ENCODE results near the gene EIF1.
"Not testable (repeated sequence)": the region's sequence is repeated elsewhere in the genome, so short reads cannot be mapped to it uniquely, and the experiment has no call there.

EIF1 gene

DNA sequence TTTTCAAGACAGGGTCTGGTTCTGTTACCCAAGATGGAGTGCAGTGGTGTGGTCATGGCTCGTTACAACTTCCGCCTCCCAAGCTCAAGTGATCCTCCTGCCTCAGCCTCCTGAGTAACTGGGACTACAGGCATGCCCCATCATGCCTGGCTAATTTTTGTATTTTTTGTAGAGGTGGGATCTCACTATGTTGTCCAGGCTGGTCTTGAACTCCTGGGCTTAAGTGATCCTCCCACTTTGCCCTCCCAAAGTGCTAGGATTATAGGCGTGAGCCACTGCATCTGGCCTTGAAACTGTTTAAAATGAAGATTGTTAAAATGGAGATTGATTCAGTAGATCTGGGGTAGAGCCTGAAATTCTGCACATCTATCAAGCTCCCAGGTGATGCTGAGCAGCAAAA is 12.2 kb downstream of the EIF1 start:
- DNase-seq (ENCODE audit: low read depth, low spot score), result not testable (repeated sequence)

DNA sequence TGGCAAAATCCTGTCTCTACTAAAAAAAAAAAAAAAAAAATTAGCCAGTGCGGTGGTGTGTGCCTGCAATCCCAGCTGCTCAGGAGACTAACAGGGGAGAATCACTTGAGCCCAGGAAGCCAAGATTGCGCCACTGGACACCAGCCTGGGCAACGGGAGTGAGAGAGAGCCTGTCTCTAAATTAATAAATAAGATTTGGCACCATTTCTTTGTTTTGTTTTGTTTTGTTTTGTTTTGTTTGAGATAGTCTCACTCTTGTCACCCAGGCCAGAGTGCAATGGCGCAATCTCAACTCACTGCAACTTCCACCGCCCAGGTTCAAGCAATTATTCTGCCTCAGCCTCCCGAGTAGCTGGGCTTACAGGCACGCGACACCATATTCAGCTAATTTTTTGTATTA is 14.0 kb downstream of the EIF1 start:
- DNase-seq (ENCODE audit: low read depth, low spot score), result no peak

DNA sequence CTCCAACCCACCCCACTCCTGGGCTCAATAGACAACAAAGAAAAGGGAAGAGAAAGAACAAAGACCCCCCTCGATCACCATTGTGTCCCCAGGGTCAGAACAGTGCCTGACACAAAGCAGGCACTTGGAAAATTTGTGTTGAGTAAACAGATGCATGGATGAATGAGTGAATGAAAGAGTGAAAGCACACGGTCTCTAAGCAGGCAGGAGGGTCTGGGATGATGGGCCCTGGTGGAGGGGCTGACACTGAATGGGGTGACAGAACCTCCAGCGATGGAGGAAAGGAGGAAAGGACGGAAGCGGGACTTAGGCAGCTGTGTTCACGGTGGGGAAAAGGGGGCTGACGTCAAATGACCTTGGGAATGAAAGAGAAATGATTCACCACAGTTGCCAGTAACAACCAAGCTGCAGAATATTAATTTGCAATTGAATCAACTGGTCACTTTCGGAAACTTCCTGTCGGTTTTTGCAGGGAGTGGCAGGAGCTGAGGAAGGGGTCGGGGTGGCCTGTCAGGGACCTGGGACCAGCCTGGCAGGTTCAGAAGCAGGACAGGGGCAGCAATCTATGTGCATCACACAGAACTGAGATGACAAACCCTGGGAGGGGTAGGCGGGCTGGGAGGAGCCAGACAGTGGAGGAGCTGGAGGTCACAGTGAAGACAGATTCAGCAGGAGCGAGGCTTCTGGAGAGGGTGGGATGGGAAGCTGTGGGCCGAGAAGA is 16.7 kb downstream of the EIF1 start:
- no peak for DNase-seq (ENCODE audit: low read depth, low spot score)

DNA sequence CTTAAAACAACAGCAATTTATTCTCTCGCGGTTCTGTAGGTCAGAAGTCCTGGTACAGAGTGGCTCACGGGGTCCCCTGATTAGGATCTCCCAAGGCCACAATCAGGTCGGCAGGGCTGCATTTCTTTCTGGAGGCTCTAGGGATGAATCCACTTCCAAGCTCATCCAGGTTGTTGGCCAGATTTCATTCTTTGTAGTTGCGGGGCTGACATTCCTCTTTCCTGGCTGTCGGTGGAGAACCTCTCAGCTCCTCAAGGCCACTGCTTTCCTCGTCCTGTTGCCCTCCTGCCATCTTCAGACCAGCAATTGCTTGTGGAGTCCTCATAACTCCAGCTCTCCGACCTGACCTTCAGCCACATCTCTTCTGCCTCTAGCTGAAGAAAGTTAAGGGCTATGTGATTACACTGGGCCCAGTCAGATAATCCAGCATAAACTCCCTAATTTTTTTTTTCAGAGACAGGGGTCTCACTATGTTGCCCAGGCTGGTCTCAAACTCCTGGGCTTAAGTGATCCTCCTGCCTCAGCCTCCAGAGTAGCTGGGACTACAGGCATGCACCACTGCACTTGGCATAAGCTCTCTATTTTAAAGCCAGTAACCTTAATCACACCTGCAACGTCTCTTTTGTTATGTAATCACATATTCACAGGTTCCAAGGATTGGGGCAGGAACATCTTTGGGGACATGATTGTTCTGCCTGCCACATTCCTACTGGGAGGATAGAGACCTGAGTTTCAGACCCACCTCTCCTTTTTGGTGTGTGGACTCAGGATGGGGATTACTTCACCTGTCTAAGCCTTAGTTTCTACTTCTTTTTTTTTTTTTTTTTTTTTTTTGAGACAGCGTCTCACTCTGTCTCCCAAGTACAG is 19.4 kb downstream of the EIF1 start:
- no peak for DNase-seq (ENCODE audit: low read depth, low spot score)

DNA sequence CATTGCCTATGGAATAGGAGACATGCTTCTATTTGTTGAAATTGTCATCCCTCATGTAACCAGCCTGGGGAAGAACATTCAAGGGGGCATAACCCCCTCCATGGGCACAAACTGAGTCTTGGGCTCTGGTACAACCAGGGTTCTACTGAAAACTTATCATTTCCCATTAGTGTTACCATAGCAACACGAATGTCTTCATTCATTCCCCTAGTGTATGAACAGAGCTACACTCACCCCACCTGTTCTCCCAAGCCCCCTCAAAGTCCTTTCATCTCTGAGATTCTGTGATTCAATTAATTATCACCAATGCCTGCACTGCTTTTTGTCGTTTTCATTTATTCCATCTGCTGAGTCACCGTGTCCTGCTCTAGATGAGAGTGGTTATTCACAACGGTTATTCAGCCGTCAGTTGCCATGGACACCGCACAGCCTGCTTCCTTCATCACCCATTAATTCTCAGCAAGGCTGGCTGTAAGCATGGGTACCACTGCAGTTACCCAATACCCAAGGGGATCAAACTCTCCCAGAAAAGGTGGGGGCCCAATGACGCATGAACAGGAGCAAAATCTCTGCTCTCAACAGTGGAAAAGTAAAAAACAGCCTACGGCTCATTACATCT is 21.9 kb downstream of the EIF1 start:
- DNase-seq (ENCODE audit: low read depth, low spot score), result no peak

DNA sequence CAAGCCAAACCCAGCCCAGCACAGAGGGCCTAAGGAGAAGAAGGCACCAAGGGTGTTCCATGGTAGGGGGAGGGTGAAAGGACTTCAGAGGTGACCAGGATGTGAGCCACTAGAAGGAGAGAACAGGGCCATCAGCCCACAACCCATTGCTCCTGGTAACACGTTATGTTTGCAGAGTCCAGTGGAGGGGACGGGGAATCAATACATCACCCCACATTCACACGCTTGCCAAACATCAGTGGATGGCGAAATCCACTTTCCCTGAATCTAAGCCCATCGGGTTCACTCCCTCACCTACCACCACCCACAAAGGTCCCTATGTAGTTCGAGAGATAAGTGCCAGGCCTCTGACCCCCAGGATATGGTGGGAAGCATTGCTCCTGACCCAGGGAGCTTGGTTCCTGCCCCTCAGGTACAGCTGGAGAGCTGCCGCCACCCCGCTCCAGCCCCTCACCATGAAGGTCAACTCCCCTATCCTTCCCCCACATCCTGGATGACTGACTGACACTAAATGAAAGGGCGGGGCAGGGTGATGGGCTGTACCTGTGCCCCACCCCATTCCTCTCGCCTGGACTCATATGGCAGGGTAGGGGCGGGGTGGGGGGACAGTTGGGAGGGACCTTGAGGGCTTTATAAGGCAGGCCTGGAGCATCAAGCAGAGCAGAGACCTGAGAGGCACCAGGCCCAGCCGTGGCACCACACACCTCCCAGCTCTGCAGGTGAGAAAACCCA is 23.1 kb downstream of the EIF1 start, which contains the start of gene GAST:
TSS of gene GAST (plus strand) at position 663 of the 732 bp plus-strand sequence. CDS start 3,106 bp downstream, outside the sequence.
- no peak for DNase-seq (ENCODE audit: low read depth, low spot score)

DNA sequence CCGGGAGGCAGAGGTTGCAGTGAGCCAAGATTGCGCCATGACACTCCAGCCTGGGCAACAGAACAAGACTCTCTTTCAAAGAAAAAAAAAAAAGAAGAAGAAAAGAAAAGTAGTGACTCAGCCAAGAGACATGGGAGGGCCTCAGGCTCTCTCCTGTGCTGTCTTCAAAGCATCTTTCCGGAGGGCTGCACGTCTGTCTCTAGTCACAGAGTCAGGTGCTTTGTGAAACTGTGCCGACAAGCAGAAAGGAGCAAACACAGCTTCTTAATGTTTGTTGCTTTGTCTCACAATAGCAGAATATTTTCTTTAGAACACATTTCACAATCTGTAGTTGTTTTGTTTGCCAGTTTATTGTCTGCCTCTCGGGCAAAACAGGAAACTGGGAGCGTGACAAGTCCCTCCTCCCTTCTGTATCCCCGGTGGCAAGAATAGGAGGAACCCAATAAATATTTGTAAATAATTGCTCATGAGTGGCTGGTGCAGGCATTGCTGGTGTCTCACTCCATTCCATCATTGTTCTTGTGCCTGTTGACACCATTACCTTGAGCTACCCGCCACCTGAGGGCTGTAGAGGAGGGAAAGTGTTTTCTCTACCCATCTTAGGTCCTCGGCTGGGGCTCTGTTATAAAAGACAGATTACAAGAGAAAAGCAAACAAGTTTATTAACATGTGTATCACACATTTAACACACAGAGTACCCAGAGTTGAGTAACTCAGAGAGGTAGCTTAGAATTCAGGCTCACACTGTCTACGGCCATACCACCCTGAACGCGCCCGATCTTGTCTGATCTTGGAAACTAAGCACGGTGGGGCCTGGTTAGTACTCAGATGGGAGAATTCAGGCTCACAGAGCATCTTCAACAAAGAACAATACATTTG is 29.0 kb downstream of the EIF1 start:
- DNase-seq (ENCODE audit: low read depth, low spot score), result no peak

DNA sequence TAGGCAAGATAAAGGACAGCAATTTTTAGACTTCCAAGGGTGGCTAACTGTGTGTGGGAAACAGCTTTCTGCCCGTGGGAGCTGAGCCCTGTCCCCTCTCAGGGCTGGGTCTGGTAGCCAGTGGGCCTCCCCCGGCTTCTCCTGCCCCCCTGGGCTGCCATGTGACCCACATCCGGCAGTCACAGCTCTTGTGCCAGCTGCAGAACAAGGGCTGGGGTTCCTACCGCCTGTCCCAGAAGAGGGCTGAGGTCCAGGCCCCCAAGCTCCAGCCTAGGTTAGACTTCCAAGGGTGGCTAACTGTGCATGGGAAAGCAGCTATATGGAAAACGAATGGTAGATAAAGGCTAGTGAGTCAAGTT is 29.6 kb downstream of the EIF1 start:
- no peak for DNase-seq (ENCODE audit: low read depth, low spot score)

DNA sequence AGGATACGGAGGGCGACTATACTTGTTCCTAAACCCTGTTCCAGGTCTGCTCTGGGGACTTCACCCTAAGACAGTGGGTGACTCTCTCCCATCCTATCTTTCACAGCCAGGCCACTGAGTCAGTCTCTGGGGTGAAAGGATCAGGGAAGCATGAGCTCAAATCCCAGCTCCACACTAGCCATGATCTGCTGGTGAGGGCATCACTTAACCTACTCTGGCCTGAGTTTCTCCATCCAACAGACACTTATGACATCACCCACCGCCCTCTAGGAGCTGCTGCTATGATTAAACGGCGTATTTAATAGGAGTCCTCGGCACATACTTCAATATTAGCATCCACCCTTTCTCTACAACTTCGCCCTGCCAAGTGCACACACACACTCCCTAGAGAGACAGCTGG is 33.5 kb downstream of the EIF1 start:
- DNase-seq (ENCODE audit: low read depth, low spot score), result no peak

DNA sequence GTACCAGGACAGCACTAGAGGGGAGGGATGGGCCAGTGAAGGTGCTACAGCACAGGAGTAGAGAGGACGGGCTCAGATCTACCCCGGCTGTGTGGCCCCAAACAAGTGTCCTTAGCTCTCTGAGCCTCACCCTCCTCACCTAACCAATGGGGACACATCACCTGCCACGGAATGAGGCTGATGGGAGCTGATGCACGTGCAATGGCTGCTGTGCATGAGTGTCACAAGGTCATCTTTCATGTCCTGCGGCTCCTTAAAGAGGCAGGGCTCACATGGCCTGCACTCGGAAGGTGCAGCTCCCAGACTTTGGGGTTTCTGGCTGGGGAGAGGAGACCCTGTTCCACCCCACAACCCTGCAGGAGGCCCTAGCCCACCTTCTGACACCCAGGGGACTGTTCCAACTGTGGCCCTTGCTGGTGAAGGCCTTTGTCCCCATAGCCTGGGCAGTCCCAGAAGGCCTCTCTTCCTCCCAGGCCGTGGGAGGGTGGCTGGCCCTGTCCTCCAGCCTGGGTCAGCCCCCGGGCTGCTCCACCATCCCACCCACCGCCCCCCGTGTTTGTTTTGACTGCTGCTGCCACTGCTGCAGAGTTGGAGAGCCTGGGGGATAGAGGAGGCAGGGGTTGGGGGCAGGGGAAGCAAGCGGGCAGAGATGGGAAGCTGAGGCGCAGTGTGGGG is 35.3 kb downstream of the EIF1 start:
- DNase-seq (ENCODE audit: low read depth, low spot score), result no peak

DNA sequence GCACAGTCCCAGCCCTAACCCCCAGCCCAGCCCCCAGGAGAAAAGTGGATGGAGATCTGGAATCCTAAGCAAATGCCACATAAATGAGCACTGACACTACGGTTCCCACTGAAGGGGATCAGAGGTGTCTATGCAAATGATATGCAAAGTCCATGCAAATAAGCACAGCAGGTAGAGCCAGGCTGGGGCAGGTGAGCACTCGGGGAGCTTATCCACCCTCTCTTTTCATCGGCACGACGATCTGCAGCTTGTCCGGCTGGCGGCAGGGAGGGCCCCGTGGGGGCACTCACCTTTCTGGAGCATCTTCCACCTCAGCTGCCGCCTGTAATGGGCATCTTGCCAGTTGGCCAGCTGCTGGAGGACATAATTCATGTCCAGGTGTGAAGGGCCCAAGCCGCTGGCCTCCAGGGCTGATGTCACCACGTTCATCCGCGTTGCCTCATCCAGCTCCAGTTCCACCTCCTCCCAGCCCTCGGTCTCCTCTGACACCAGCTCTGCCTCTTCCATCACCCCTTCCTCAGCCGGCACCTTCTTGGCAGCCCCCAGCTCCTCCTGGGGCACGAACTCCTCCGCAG is 35.9 kb downstream of the EIF1 start:
- DNase-seq (ENCODE audit: low read depth, low spot score), result no peak

DNA sequence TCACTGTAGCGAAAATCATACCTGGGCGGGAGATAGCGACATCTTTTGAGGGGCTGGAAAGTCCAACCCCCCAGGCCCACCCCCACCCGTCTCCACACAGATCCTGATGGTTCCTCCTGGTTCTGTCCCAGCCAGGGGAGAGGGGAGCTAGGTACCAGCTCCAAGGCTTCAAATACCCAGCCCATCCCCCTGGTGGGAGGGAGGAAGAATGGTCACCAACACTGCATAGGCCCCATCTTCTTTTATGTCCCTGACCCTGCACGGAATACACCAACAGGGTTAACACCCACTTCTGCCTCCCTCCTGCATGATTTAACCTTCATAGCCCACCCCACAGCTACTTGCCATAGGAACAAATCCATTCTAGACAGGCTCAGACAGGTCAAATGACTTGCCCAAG is 36.4 kb downstream of the EIF1 start:
- no peak for DNase-seq (ENCODE audit: low read depth, low spot score)

DNA sequence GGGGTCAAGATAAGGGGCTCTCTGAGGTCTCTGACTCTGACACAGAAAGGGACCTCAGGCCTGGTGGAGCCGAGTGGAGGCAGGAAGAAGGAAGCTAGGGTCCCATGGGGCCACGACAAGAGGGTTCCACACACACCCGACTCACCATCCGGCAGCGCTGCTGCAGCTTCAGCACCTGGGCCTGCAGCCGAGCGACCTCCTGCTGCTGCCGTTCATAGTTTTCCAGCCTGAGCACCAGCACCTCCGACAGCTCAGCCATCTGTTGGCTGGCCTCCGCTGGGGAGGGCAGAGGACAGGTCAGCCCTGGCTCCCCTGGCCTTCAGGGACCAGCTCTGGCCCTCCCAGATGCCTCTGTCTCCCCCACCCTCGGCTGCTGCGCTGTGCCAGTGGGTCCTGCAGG is 39.4 kb downstream of the EIF1 start:
- DNase-seq (ENCODE audit: low read depth, low spot score), result no peak

DNA sequence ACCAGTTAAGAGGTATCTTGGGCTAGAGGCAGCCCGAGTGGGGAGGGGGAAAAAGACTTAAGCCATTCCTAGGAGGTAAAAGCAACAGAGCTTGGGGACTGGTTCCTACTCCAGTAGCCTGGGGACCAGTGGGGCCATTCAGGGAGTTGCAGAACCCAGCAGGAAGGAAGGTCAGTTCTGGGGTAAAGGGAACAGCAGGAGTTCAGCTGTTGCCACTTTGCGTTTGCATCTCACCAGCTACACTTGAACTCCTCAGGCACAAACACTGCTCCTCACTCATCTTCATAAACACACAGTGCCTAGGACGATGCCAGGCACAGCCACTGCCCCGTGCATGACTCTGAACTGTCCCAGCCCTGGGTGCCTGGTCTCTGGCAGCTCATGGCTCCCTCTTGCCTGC is 41.8 kb downstream of the EIF1 start:
- no peak for DNase-seq (ENCODE audit: low read depth, low spot score)

DNA sequence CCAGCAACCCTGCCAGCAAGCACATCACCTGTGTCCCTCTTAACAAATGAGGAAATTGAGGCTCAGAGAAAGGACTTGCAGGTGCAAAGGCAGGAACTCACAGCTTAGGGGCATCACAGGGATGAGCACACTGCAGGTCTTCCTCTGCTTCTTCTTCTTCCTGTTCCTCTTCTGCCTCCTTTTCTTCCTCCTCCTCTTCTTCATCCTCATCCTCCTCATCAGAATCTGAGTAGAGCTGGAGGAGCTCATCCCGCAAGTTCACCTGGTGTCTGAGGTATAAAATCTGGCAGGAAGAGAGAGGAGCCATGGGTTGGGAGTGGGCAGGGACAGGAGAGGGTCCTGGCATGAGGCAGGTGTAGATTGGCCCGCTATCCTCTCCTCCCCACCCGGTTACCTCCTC is 43.2 kb downstream of the EIF1 start:
- no peak for DNase-seq (ENCODE audit: low read depth, low spot score)

DNA sequence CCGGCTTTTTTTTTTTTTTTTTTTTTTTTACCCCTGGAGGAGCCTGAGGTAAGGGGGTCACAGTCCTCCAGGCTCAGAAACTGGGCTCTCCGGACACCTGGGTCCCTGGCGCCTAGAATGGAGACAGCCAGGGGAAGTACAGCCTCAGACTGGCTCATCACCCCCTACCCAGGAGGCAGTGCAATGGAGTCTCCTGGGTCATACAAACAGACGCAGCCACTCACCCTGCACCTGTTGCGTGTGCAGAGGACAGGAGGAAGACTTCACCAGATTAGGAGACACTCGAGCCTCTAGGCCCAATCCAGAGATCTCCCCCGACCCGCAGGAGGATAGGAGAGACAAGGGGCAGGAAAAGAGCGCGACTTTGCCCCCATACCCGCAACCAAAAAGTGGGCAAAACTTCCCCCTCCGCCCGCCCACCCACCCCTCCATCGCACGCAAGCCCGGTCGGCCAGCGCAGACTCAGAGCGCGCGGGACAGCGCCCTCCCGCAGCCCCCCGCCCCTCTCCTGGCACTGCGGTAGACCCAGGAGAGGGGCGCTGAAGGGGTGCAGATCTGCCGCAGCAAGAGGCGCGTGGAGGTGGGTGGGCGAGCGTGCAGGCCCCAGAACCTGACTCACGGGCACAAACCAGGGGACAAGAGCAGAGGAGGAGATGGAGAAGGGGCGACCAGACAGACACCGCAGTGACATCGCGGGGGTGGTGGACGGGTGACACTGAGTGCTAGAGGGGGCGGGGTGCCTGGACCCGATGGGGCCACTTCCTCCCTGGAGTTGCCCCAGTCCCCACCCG is 44.9 kb downstream of the EIF1 start:
- DNase-seq (ENCODE audit: low read depth, low spot score), result no peak

DNA sequence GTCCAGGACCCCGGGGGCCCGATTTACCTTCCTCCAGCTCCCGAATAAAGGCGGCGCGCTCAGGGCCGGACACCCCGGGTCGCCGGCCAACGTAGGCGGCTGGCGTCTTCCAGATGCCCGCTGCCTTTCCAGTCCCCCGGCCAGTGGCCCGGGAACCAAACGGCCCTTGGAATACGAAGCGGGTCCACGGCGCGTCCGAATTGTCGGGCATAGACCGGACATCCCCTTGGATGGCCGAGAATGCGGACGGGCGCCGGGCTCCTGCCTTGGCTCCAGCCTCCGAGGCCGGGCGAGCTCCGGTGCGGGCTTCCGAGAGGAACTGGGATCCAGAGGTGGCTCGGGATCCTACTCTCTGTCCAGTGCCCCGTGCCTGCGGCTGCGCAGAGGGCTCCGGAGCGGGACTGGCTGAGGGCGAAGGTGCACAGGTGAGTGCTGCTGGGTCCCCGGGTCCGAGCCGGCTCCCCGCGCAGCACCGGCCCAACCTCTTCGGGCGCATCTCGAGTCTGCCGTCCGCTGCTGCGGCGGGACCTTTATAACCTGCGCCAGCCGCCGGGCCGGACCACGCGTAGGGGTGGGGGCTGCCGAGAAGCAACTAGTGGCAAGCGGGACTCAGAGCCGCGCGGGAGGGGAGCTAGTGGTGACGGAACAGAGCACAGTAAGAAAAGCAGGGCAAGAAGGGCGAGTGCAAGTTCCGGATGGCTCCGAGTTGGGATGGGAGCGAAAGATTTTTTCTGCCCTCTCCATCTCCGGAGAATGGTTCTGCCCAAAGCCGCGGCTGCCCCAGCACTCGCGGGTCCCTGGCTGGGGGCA is 45.7 kb downstream of the EIF1 start, which contains the start of gene HAP1:
TSS of gene HAP1 (minus strand) at position 505 of the 810 bp plus-strand sequence. CDS start at position 496, 9 bp downstream.
- no peak for DNase-seq (ENCODE audit: low read depth, low spot score)

DNA sequence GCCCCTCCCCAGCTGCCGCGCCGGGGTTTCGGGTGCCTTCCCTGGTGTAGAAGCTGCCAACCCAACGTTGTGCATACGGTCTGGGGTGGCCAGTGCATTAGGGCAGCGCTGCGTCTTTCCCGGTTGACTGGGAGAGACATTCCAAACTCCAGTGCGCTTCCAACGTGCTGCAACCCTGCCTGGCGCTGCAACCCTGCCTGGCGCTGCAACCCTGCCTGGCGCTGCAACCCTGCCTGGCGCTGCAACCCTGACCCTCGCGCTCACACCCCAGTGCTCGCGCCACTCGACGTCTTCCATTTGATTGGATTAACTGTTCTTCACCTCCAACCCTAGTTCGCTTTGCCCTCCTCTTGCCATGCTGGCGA is 46.2 kb downstream of the EIF1 start:
- no peak for DNase-seq (ENCODE audit: low read depth, low spot score)

Measured in activated naive CD8-positive, alpha-beta T cell treated with anti-CD3 and anti-CD28 coated beads, Interleukin-2, amount 50 U/mL, for 16 hours (primary cell).